ENCODE results near the gene NRG4. TPM values are rescaled to one million over a fixed set of nuclear protein-coding genes. Genes with fewer than 3 reads are reported as not detected.

NRG4 gene
- total and polyA plus RNA-seq, 12 donors, result 0.19 TPM; not detected in 11

- intact Hi-C loops (cut with DNase I), result no loop called here
- no peaks in the 10 kb centered on the region for H3K36me3 ChIP-seq
- H3K4me3 ChIP-seq, result no peak overlapping the region
- no peak for TF ChIP-seq CTCF (IDR thresholded peaks at IDR 0.05)
- no peaks in the 10 kb centered on the region for H3K9me3 ChIP-seq
- no peak for DNase-seq
- H3K27me3 ChIP-seq, result peaks cover 0 to 49% (median 12%) of the 10 kb centered on the region in 7 donors
- no peak for ATAC-seq
- no peak overlapping the region for H3K27ac ChIP-seq
- no peaks in the 10 kb centered on the region for H3K4me1 ChIP-seq
- 59 to 71% methylated on average over 1 of the region's 1 CpG for WGBS, 2 donors
Observed at GRCh38 chr15:75955720-75956119, 56.5 kb downstream of the NRG4 start.

- peaks cover 0 to 59% (median 18%) of the 10 kb centered on the region in 7 donors for H3K27me3 ChIP-seq
- H3K4me3 ChIP-seq, result no peak overlapping the region
- ATAC-seq (no peak), DNase-seq (no peak)
- no peak for TF ChIP-seq CTCF (IDR thresholded peaks at IDR 0.05)
- H3K27ac ChIP-seq, result no peak overlapping the region
- H3K36me3 ChIP-seq, result no peaks in the 10 kb centered on the region
- 88 to 94% methylated on average over 4 of the region's 4 CpGs for WGBS, 2 donors
- H3K9me3 ChIP-seq, result no peaks in the 10 kb centered on the region
- intact Hi-C loops (cut with DNase I), result no loop called here
- no peaks in the 10 kb centered on the region for H3K4me1 ChIP-seq
Observed at GRCh38 chr15:75952525-75952924, 59.7 kb downstream of the NRG4 start.

GRCh38 chr15:75948761-75949296 lies 63.4 kb downstream of the NRG4 start:
- WGBS, 2 donors, result 81 to 82% methylated on average over 8 of the region's 8 CpGs
- DNase-seq (no peak), ATAC-seq (no peak)
- Histone ChIP-seq H3K36me3 (no peaks in the 10 kb centered on the region), H3K27me3 (peaks cover 0 to 65% (median 17%) of the 10 kb centered on the region in 7 donors), H3K9me3 (no peaks in the 10 kb centered on the region), H3K4me3 (no peak overlapping the region), H3K27ac (no peak overlapping the region), H3K4me1 (no peaks in the 10 kb centered on the region)
- no peak for TF ChIP-seq CTCF (IDR thresholded peaks at IDR 0.05)
- intact Hi-C loops (cut with DNase I), result no loop called here

GRCh38 chr15:75947092-75947491 lies 65.1 kb downstream of the NRG4 start:
- H3K4me3 ChIP-seq, result no peak overlapping the region
- no peak for DNase-seq
- WGBS, 2 donors, result 53 to 57% methylated on average over 1 of the region's 1 CpG
- no peak for ATAC-seq
- intact Hi-C loops (cut with DNase I), result no loop called here
- H3K27me3 ChIP-seq, result peaks cover 0 to 53% (median 12%) of the 10 kb centered on the region in 7 donors
- H3K4me1 ChIP-seq, result no peaks in the 10 kb centered on the region
- H3K9me3 ChIP-seq, result no peaks in the 10 kb centered on the region
- TF ChIP-seq CTCF (IDR thresholded peaks at IDR 0.05), result no peak
- no peak overlapping the region for H3K27ac ChIP-seq
- no peaks in the 10 kb centered on the region for H3K36me3 ChIP-seq
